ENCODE results near the gene PCYT1A. TPM values are rescaled to one million over a fixed set of nuclear protein-coding genes. Genes with fewer than 3 reads are reported as not detected.

The PCYT1A gene
- total and polyA plus RNA-seq, 2 experiments from 2014 or later, result 38.3 to 96.3 TPM

GRCh38 chr3:196298521-196298920 is 11.0 kb upstream of the PCYT1A start:
- Histone ChIP-seq H3K4me1 (ENCODE audit: insufficient read depth) (no peaks in the 10 kb centered on the region), H3F3A (ENCODE audit: insufficient read depth) (no peaks in the 10 kb centered on the region), H3K36me3 (ENCODE audit: low read depth) (peaks cover 5% of the 10 kb centered on the region; the same call in 1 of the 2 replicates), H3K4me2 (ENCODE audit: unreplicated experiment) (no peak overlapping the region), H3K27ac (no peak overlapping the region), H3K9me3 (ENCODE audit: low read depth) (no peaks in the 10 kb centered on the region), H3K4me3 (no peak overlapping the region), H3K27me3 (replicated peaks; ENCODE audit: insufficient read depth) (no peaks in the 10 kb centered on the region), H3K9ac (no peak overlapping the region), H3K79me2 (ENCODE audit: insufficient read depth) (no peaks in the 10 kb centered on the region), H4K20me1 (ENCODE audit: insufficient read depth) (no peaks in the 10 kb centered on the region), H2AFZ (no peak overlapping the region), H3K9me2 (ENCODE audit: insufficient read depth) (no peaks in the 10 kb centered on the region)
- TF ChIP-seq EZH2 (IDR thresholded peaks at IDR 0.05; ENCODE audit: insufficient read depth, poor library complexity, severe bottlenecking) (no peak), EZH2phosphoT487 (IDR thresholded peaks at IDR 0.05; ENCODE audit: insufficient read depth, low read depth) (no peak)
- no peak for DNase-seq
- 96 to 97% methylated on average over 2 of the region's 2 CpGs for WGBS, 2 experiments (ENCODE audit: low coverage in 1 of 2, low lambda C conversion rate in 2 of 2, missing lambda C conversion rate in 2 of 2)
- in situ Hi-C loops (cut with MboI), result no loop called here

GRCh38 chr3:196292286-196292923 is 4.9 kb upstream of the PCYT1A start:
- no peak for DNase-seq
- WGBS, 2 experiments (ENCODE audit: low coverage in 1 of 2, low lambda C conversion rate in 2 of 2, missing lambda C conversion rate in 2 of 2), result 81 to 86% methylated on average over 5 of the region's 5 CpGs
- no peak overlapping the region for H3K4me3 ChIP-seq
- H3K9ac ChIP-seq, result no peak overlapping the region
- no peaks in the 10 kb centered on the region for H3K9me3 ChIP-seq (ENCODE audit: low read depth)
- no peaks in the 10 kb centered on the region for H3K4me1 ChIP-seq (ENCODE audit: insufficient read depth)
- H4K20me1 ChIP-seq (ENCODE audit: insufficient read depth), result no peaks in the 10 kb centered on the region
- in situ Hi-C loops (cut with MboI), result no loop called here
- no peak overlapping the region for H3K27ac ChIP-seq
- peaks cover 7% of the 10 kb centered on the region; the same call in 1 of the 2 replicates for H3F3A ChIP-seq (ENCODE audit: insufficient read depth)
- no peak for TF ChIP-seq EZH2 (IDR thresholded peaks at IDR 0.05; ENCODE audit: insufficient read depth, poor library complexity, severe bottlenecking)
- no peak for TF ChIP-seq EZH2phosphoT487 (IDR thresholded peaks at IDR 0.05; ENCODE audit: insufficient read depth, low read depth)
- H2AFZ ChIP-seq, result no peak overlapping the region
- no peak overlapping the region for H3K4me2 ChIP-seq (ENCODE audit: unreplicated experiment)
- no peaks in the 10 kb centered on the region for H3K9me2 ChIP-seq (ENCODE audit: insufficient read depth)
- peaks cover under 1% of the 10 kb centered on the region; the same call in 1 of the 2 replicates for H3K79me2 ChIP-seq (ENCODE audit: insufficient read depth)
- H3K27me3 ChIP-seq (replicated peaks; ENCODE audit: insufficient read depth), result no peaks in the 10 kb centered on the region
- H3K36me3 ChIP-seq (ENCODE audit: low read depth), result no peaks in the 10 kb centered on the region

GRCh38 chr3:196288141-196288460 is 575 bp upstream of the PCYT1A start:
- Histone ChIP-seq H3K36me3 (ENCODE audit: low read depth) (no peaks in the 10 kb centered on the region), H3K4me1 (ENCODE audit: insufficient read depth) (peaks cover 29% of the 10 kb centered on the region), H3K9me2 (ENCODE audit: insufficient read depth) (no peaks in the 10 kb centered on the region), H3K4me3 (peak overlapping the region; percentile 95), H3K79me2 (ENCODE audit: insufficient read depth) (peaks cover 44% of the 10 kb centered on the region), H2AFZ (peak overlapping the region; percentile 95), H3K27ac (peak overlapping the region; percentile 90), H3K4me2 (ENCODE audit: unreplicated experiment) (peak overlapping the region; percentile 99), H3K9me3 (ENCODE audit: low read depth) (no peaks in the 10 kb centered on the region), H3F3A (ENCODE audit: insufficient read depth) (peaks cover 12% of the 10 kb centered on the region; the same call in 1 of the 2 replicates), H3K9ac (peak overlapping the region; percentile 96), H4K20me1 (ENCODE audit: insufficient read depth) (no peaks in the 10 kb centered on the region), H3K27me3 (replicated peaks; ENCODE audit: insufficient read depth) (no peaks in the 10 kb centered on the region)
- WGBS, 2 experiments (ENCODE audit: low coverage in 1 of 2, low lambda C conversion rate in 2 of 2, missing lambda C conversion rate in 2 of 2), result 1 to 2% methylated on average over 17 of the region's 17 CpGs
- peak; percentile 71 for DNase-seq
- in situ Hi-C loops (cut with MboI), result no loop called here
- TF ChIP-seq EZH2phosphoT487 (IDR thresholded peaks at IDR 0.05; ENCODE audit: insufficient read depth, low read depth) (no peak), EZH2 (IDR thresholded peaks at IDR 0.05; ENCODE audit: insufficient read depth, poor library complexity, severe bottlenecking) (no peak)

GRCh38 chr3:196287090-196287439 is 461 bp downstream of the PCYT1A start:
- Histone ChIP-seq H3K27ac (peak overlapping the region; percentile 90), H3K4me1 (ENCODE audit: insufficient read depth) (peaks cover 29% of the 10 kb centered on the region), H3K27me3 (replicated peaks; ENCODE audit: insufficient read depth) (no peaks in the 10 kb centered on the region), H3K9ac (peak overlapping the region; percentile 96), H3K9me2 (ENCODE audit: insufficient read depth) (no peaks in the 10 kb centered on the region), H3K36me3 (ENCODE audit: low read depth) (no peaks in the 10 kb centered on the region; the same call in 1 of the 2 replicates), H2AFZ (peak overlapping the region; percentile 95), H3K9me3 (ENCODE audit: low read depth) (no peaks in the 10 kb centered on the region), H4K20me1 (ENCODE audit: insufficient read depth) (no peaks in the 10 kb centered on the region; the same call in 1 of the 2 replicates), H3K4me3 (peak overlapping the region; percentile 95), H3F3A (ENCODE audit: insufficient read depth) (peaks cover 12% of the 10 kb centered on the region; the same call in 1 of the 2 replicates), H3K79me2 (ENCODE audit: insufficient read depth) (peaks cover 54% of the 10 kb centered on the region), H3K4me2 (ENCODE audit: unreplicated experiment) (peak overlapping the region; percentile 99)
- DNase-seq, result peak; percentile 61
- TF ChIP-seq EZH2phosphoT487 (IDR thresholded peaks at IDR 0.05; ENCODE audit: insufficient read depth, low read depth) (no peak), EZH2 (IDR thresholded peaks at IDR 0.05; ENCODE audit: insufficient read depth, poor library complexity, severe bottlenecking) (no peak)
- 1 to 2% methylated on average over 21 to 22 of the region's 22 CpGs for WGBS, 2 experiments (ENCODE audit: low coverage in 1 of 2, low lambda C conversion rate in 2 of 2, missing lambda C conversion rate in 2 of 2)
- in situ Hi-C loops (cut with MboI), result no loop called here

All from GM23248 (cell line).